Measurements from ENCODE around the gene FRMPD4. TPM values are rescaled to one million over a fixed set of nuclear protein-coding genes. Genes with fewer than 3 reads are reported as not detected.

FRMPD4 gene
- polyA plus RNA-seq, 6 donors from 2014 or later = not detected

DNA sequence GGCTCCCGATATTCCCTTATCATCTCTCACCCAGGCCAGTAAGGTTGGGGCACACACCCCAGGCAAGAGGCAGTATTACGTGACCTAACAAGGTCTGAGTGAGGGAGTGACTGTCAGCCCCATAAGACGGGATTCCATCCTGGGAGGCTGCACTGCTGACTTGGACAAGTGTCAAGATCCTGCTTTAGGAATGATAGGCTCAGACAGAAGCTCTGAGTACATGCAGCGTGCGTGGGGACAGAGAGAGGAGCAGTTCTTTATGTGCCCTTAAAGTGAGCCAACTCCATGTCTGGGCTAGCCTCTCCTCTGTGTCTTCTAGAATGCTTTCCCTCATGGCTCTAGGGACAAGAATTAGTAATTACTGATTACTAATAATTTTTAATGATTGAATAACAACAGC is 510.7 kb downstream of the FRMPD4 start:
- no peak for ATAC-seq (ENCODE audit: low read depth in 2 of 2)
- Mint-ChIP-seq H3K4me1 (no peaks in the 10 kb centered on the region), H3K27me3 (peaks cover 16 to 42% (median 18%) of the 10 kb centered on the region in 3 donors), H3K9me3 (peaks cover 0 to 8% (median 5%) of the 10 kb centered on the region in 7 donors), H3K36me3 (peaks cover 0 to under 1% of the 10 kb centered on the region in 2 donors), H3K4me3 (no peak overlapping the region), H3K27ac (no peak overlapping the region)
- no peak for DNase-seq

DNA sequence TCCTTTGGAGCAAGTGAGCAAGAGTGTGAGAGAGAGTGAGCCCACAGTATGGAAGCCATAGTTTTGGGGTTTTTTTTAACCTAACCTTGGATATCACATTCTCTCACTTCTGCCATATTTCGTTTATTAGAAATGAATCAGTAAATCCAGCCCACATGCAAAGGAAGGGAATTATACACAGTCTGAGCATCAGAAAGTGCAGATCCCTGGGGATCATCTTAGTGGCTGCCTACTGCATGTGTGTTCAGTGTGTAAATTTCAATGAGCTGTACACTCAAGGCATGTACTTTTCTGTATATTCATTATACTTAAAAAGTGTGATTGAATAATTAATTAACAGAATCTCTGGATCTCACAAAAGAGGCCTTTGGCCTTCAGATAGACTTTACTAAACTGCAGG is 519.2 kb downstream of the FRMPD4 start:
- peaks cover 0 to 6% (median 4%) of the 10 kb centered on the region in 3 donors for H3K4me1 Mint-ChIP-seq
- peaks cover 0 to 15% (median 3%) of the 10 kb centered on the region in 7 donors for H3K9me3 Mint-ChIP-seq
- H3K27me3 Mint-ChIP-seq = peaks cover 0 to 5% (median 3%) of the 10 kb centered on the region in 3 donors
- H3K4me3 Mint-ChIP-seq = no peak overlapping the region
- H3K27ac Mint-ChIP-seq = no peak overlapping the region
- H3K36me3 Mint-ChIP-seq = peaks cover 0 to 5% of the 10 kb centered on the region in 2 donors
- DNase-seq (no peak), ATAC-seq (ENCODE audit: low read depth in 2 of 2) (no peak)

DNA sequence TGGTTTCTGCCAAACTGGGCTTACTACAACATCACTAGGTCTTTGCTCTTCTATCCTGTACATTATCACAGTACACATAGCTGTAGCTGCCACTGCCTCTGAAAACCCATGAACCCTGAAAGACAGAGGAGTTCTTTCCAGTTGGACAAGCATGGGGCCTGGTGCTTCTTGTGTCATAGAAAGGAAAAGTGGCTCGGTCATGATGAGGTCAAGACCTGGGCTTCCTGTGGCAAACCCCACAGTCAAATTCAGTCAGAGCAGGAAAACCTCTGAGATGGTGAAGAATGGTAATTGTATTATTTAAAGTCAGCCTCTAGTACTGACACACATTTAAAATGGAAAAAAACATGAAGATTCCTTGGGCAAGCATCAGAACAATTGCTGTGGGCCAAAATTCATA is 519.6 kb downstream of the FRMPD4 start:
- ATAC-seq (ENCODE audit: low read depth in 2 of 2) = peak in 1 of 2 donors; percentile 32
- peaks cover 0 to 6% (median 4%) of the 10 kb centered on the region in 3 donors for H3K4me1 Mint-ChIP-seq

DNA sequence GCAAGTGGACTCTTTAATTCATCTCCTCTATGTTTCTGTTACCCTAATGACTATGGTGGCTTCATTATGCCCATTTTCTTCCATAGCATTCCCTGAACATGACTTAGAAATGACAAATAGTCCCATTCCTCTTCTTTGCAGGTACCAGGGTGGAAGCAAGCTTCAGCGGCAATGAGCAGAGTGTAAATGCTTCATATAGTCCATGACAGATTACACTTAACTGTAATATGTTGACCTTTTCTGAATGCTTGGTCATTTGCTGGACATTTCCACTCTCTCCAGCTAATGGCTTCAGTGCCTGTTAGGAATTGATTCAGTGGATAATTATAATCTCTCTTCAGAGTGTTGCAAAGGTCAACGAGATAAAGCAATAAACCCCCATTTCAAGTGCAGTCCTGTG is 523.2 kb downstream of the FRMPD4 start:
- Mint-ChIP-seq H3K27ac (no peak overlapping the region), H3K9me3 (peaks cover 2 to 49% (median 14%) of the 10 kb centered on the region in 7 donors), H3K4me1 (peaks cover 0 to 6% (median 4%) of the 10 kb centered on the region in 3 donors), H3K27me3 (peaks cover 0 to 14% (median 4%) of the 10 kb centered on the region in 3 donors), H3K4me3 (no peak overlapping the region), H3K36me3 (peaks cover 0 to 8% of the 10 kb centered on the region in 2 donors)
- DNase-seq = no peak
- no peak for ATAC-seq (ENCODE audit: low read depth in 2 of 2)

More for the DNA sequence above, 519.6 kb downstream of the FRMPD4 start:
- H3K27ac Mint-ChIP-seq = peak overlapping the region in 1 of 6 donors; percentile 48
- H3K9me3 Mint-ChIP-seq = peaks cover 0 to 20% (median 6%) of the 10 kb centered on the region in 7 donors
- no peak overlapping the region for H3K4me3 Mint-ChIP-seq
- DNase-seq = peak; percentile 0
- peaks cover 0 to 5% (median 0%) of the 10 kb centered on the region in 3 donors for H3K27me3 Mint-ChIP-seq
- peaks cover 0 to 5% of the 10 kb centered on the region in 2 donors for H3K36me3 Mint-ChIP-seq

DNA sequence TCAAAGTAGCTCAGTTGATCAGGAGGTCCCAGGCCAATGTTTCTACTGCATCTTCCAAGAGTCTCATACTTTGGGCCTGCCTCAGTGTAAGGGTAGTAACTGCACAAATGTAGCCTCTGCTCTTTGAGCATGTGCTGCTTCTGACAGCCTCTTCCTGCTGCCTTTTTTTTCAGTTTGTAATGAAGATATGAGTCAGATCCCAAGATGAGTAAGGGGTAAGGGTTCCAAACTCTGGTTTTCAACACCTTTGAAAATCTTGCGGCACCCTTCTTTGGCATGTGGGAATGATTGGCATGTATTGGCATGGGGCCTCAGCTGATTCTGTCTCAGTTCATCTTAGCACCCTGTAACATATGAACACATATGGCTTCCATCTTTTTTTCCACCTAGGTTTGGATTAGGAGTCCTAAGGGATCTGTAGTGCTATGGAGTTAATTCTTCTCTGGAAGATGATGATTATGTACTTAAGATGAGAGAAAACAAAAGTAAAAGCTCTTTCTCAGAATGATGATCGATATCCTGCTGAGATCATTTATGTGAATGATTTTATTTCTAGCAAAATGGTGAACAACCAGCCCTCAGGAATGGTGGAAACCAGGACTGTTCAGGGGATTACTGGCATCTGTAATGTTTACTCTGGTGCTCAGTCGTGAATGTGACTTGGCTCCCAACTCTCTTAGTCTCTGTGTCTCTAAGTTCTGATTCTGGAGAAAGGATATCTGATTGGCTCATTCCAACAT is 534.3 kb downstream of the FRMPD4 start:
- no peak overlapping the region for H3K4me3 Mint-ChIP-seq
- H3K4me1 Mint-ChIP-seq = no peaks in the 10 kb centered on the region
- H3K27ac Mint-ChIP-seq = peak overlapping the region in 1 of 6 donors; percentile 41
- H3K36me3 Mint-ChIP-seq = no peaks in the 10 kb centered on the region
- H3K9me3 Mint-ChIP-seq = peaks cover 0 to 24% (median 10%) of the 10 kb centered on the region in 7 donors
- H3K27me3 Mint-ChIP-seq = peaks cover 5 to 9% (median 7%) of the 10 kb centered on the region in 3 donors
- ATAC-seq (ENCODE audit: low read depth in 2 of 2) = no peak
- DNase-seq = no peak

DNA sequence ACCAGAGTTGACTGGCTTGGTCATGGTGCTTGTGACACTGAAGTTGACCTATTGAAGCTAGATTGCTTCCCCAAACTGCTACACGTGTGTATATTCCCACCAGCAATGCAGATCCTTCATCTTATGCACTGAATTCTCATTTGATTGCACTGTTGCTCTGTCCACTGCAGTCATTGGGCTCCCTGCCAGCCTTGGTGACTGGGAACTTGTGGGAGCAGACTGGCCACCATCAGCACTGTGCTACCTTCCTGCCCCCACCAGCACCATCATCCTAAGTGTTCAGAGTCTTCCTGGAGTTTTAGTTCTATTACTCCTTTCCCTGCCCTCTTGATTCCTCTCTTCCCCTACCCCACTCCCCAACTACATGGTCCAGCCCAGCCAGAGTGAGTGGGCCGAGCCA is 535.2 kb downstream of the FRMPD4 start:
- Mint-ChIP-seq H3K9me3 (peaks cover 0 to 26% (median 10%) of the 10 kb centered on the region in 7 donors), H3K4me1 (no peaks in the 10 kb centered on the region), H3K4me3 (no peak overlapping the region), H3K36me3 (no peaks in the 10 kb centered on the region), H3K27me3 (peaks cover 5 to 9% (median 7%) of the 10 kb centered on the region in 3 donors), H3K27ac (no peak overlapping the region)
- ATAC-seq (ENCODE audit: low read depth in 2 of 2) = no peak
- no peak for DNase-seq

DNA sequence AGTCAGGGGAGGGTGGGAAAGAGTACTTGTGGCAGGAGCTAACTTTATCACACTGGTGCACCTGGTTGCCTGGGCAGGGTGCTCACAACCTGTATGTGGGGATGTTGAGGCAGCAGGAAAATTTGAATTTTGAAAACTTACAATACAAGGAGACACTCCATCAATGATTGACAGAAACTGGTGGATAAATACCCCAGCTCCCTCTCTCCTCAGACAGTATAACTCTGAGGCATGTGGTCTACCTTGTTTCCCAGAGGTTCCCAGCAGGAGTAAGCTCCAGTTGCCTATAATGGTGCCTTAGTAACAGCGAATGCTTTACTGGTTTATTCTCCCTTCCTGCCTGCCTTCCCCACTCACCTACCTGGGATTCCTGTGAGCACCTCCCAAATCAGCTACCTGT is 541.2 kb downstream of the FRMPD4 start:
- H3K27ac Mint-ChIP-seq = no peak overlapping the region
- H3K27me3 Mint-ChIP-seq = peaks cover 7 to 24% (median 12%) of the 10 kb centered on the region in 3 donors
- H3K4me1 Mint-ChIP-seq = no peaks in the 10 kb centered on the region
- no peak for DNase-seq
- H3K36me3 Mint-ChIP-seq = no peaks in the 10 kb centered on the region
- H3K4me3 Mint-ChIP-seq = no peak overlapping the region
- ATAC-seq (ENCODE audit: low read depth in 2 of 2) = no peak
- H3K9me3 Mint-ChIP-seq = peaks cover 0 to 13% (median 6%) of the 10 kb centered on the region in 7 donors

DNA sequence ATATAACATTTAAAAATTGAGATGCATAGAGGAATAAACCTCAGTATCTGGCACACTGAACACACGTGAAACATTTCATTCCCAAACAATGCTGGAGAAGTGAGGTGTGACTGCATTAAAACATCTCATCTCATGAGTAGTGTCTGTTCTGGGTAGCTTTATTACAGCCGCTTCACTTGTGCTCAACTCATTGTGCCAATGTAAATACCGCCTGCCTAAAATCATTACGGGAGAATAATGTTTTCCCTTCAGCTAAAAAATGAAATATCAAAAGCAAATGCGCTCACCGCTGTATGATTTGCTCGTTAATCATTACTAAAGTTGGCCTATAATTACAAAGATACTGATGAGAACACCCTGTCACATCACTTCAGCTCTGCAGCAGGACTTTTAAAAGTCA is 542.8 kb downstream of the FRMPD4 start:
- H3K27me3 Mint-ChIP-seq = peaks cover 7 to 24% (median 9%) of the 10 kb centered on the region in 3 donors
- no peak for ATAC-seq (ENCODE audit: low read depth in 2 of 2)
- DNase-seq = no peak
- H3K4me3 Mint-ChIP-seq = no peak overlapping the region
- no peaks in the 10 kb centered on the region for H3K4me1 Mint-ChIP-seq
- H3K9me3 Mint-ChIP-seq = peaks cover 0 to 13% (median 6%) of the 10 kb centered on the region in 7 donors
- no peak overlapping the region for H3K27ac Mint-ChIP-seq
- H3K36me3 Mint-ChIP-seq = no peaks in the 10 kb centered on the region

DNA sequence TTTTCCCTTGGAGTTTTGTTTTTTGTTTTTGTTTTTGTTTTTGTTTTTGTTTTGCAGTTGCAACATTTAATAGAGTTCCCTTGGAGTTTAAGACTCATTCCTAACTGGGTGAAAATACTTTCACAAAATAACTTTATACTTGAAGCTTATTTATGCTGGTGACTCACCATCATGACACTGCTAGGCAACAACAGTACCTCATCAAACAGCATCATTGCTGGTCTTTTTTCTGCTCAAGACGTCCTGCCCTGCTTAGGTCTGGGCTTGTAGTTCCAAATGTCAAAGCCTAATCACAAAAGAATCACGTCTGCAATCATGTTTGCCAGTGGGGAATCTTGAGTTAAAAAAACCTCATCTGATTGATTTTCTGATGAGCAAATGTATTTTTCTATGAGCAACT is 547.3 kb downstream of the FRMPD4 start:
- no peak for ATAC-seq (ENCODE audit: low read depth in 2 of 2)
- no peak for DNase-seq
- Mint-ChIP-seq H3K27me3 (peaks cover 0 to 17% (median 11%) of the 10 kb centered on the region in 3 donors), H3K4me1 (no peaks in the 10 kb centered on the region), H3K36me3 (no peaks in the 10 kb centered on the region), H3K27ac (no peak overlapping the region), H3K9me3 (peaks cover 0 to 4% (median 0%) of the 10 kb centered on the region in 7 donors), H3K4me3 (no peak overlapping the region)

DNA sequence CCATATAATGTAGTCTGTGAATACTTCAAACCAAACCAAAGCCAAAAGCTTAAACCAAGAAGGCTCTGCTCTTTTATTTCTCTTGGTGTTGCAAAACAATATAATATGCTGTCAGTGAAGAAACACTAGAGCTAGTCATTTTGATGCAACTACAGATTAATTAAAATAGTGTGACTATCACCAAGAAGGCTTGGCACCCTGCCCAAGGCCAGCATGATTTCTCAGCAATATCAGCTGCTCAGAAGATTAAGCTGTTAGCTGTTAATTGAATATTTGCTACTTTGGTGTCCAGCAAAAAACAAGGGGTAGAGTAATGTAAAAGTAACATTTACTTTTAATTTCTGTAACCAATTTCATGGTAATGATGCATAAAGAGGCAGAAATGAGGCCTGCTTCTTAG is 548.1 kb downstream of the FRMPD4 start:
- DNase-seq = no peak
- no peak overlapping the region for H3K27ac Mint-ChIP-seq
- ATAC-seq (ENCODE audit: low read depth in 2 of 2) = no peak
- no peak overlapping the region for H3K4me3 Mint-ChIP-seq
- H3K36me3 Mint-ChIP-seq = no peaks in the 10 kb centered on the region
- H3K9me3 Mint-ChIP-seq = peaks cover 0 to 4% (median 0%) of the 10 kb centered on the region in 7 donors
- H3K27me3 Mint-ChIP-seq = peaks cover 0 to 20% (median 12%) of the 10 kb centered on the region in 3 donors
- no peaks in the 10 kb centered on the region for H3K4me1 Mint-ChIP-seq

DNA sequence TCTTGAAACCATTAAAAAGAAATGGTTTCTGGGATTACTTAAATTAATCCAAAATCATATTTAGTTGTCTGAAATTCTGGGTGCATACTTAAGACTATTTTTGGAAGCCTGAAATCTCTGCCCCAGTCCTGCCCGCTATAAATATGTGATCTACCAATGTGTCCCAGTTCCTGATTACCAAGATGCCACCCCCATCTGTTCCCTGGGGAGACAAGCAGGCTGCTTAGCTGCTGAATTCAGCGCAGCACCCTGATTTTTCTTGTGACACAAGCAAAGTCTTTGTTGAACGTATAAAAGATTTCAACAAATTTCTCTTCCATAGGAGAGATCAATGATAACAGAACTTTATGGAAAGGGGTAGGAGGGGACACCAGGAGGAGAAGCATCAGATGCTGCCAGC is 552.4 kb downstream of the FRMPD4 start:
- Mint-ChIP-seq H3K9me3 (peaks cover 0 to 4% (median 0%) of the 10 kb centered on the region in 7 donors), H3K27ac (no peak overlapping the region), H3K4me1 (no peaks in the 10 kb centered on the region), H3K27me3 (peaks cover 12 to 40% (median 13%) of the 10 kb centered on the region in 3 donors), H3K4me3 (no peak overlapping the region), H3K36me3 (no peaks in the 10 kb centered on the region)
- ATAC-seq (ENCODE audit: low read depth in 2 of 2) (no peak), DNase-seq (no peak)

DNA sequence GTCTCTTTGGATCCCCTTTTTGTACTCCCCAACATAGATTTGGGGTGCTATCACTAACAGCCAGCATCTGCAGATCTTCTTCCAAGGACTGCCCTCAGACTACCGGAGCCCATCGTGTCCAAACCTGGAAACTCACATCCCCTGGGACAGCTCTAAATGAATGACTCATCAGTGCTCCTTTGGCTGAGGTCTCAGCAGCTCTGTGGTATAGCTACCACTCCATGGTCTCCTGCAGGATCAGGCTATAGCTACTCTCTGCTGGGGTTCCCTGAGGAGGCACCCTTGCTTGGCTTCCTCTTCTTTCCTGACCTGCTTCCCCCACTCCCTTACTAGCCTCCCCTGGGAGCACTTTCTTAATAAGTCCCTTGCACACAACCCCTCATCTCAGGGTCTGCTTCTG is 555.5 kb downstream of the FRMPD4 start:
- DNase-seq (no peak), ATAC-seq (ENCODE audit: low read depth in 2 of 2) (no peak)
- Mint-ChIP-seq H3K4me1 (no peaks in the 10 kb centered on the region), H3K36me3 (no peaks in the 10 kb centered on the region), H3K27ac (no peak overlapping the region), H3K27me3 (peaks cover 11 to 46% (median 21%) of the 10 kb centered on the region in 3 donors), H3K4me3 (no peak overlapping the region), H3K9me3 (no peaks in the 10 kb centered on the region)

DNA sequence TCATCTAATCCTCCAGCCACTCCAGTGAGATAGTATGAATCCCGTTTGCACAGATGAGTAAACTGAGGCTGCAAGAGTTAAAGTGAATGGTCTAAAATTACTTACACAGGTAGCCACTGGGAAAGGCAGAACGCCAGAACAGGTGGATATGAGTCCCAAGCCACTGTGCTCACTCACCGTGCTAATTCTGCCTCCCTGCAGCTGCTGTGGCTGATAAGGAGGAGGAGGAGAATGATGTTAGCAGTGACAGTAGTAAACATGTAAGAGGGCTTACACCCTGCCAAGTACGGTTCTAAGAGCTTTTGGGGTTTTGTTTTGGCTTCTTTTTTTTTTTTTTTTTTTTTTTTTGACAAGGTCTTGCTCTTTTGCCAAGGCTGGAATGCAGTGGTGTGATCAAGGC is 562.5 kb downstream of the FRMPD4 start:
- no peaks in the 10 kb centered on the region for H3K36me3 Mint-ChIP-seq
- peaks cover 3 to 20% (median 7%) of the 10 kb centered on the region in 3 donors for H3K27me3 Mint-ChIP-seq
- H3K4me1 Mint-ChIP-seq = peaks cover 0 to 9% (median 0%) of the 10 kb centered on the region in 3 donors
- ATAC-seq (ENCODE audit: low read depth in 2 of 2) = no peak
- H3K27ac Mint-ChIP-seq = no peak overlapping the region
- H3K9me3 Mint-ChIP-seq = no peaks in the 10 kb centered on the region
- H3K4me3 Mint-ChIP-seq = no peak overlapping the region
- DNase-seq = no peak

DNA sequence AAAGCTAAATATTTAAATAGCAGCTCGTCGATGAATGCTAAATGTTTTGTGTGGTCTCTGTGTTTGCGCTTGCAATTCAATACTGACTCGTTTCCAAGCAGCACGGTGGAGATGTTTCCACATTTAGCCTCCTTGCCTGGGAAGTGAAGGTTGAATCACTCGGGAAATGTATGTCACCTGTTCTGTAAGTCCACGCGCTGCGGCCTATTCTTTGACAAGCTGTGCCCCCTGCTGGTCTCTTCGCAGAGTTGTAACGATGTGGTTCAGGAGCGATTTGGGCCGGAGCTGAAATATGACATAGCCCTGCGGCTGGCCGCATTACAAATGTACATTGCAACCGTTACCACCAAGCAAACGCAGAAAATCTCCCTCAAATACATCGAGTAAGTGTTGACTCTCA is 563.4 kb downstream of the FRMPD4 start:
- DNase-seq (peak; percentile 42), ATAC-seq (ENCODE audit: low read depth in 2 of 2) (peak; percentile 70 to 76)
- H3K9me3 Mint-ChIP-seq = no peaks in the 10 kb centered on the region
- H3K4me1 Mint-ChIP-seq = peaks cover 0 to 9% (median 0%) of the 10 kb centered on the region in 3 donors
- no peak overlapping the region for H3K4me3 Mint-ChIP-seq
- H3K27ac Mint-ChIP-seq = peak overlapping the region in 1 of 6 donors; percentile 54
- peaks cover 2 to 11% (median 6%) of the 10 kb centered on the region in 3 donors for H3K27me3 Mint-ChIP-seq
- H3K36me3 Mint-ChIP-seq = no peaks in the 10 kb centered on the region
